ENCODE measurements around the gene RBBP6. TPM values are rescaled to one million over a fixed set of nuclear protein-coding genes. Genes with fewer than 3 reads are reported as not detected.
"Not testable (repeated sequence)": the region's sequence is repeated elsewhere in the genome, so short reads cannot be mapped to it uniquely, and the experiment has no call there.

Gene RBBP6
- total RNA-seq, 1 donor: 31.5 TPM

- Histone ChIP-seq H3K36me3 (ENCODE audit: insufficient read depth, low read length) (peaks cover 93% of the 10 kb centered on the region), H4K20me1 (ENCODE audit: insufficient read depth, low read length) (no peaks in the 10 kb centered on the region), H3K4me2 (ENCODE audit: insufficient read depth, low read length) (no peak overlapping the region), H3K9me3 (ENCODE audit: low read depth, low read length) (no peaks in the 10 kb centered on the region), H2AFZ (ENCODE audit: low read length) (no peak overlapping the region), H3K79me2 (ENCODE audit: insufficient read depth, low read length) (no peaks in the 10 kb centered on the region), H3K27me3 (ENCODE audit: insufficient read depth, low read length) (no peaks in the 10 kb centered on the region), H3K4me1 (ENCODE audit: insufficient read depth, low read length) (no peaks in the 10 kb centered on the region), H3K4me3 (ENCODE audit: insufficient read depth, low read length) (no peak overlapping the region), H3K27ac (ENCODE audit: low read depth, low read length) (no peak overlapping the region)
- no peak for DNase-seq (ENCODE audit: insufficient read length, low spot score, missing footprints)
- TF ChIP-seq CTCF (IDR thresholded peaks at IDR 0.05; ENCODE audit: extremely low read depth, low read depth, low read length): peak; percentile 48
Observed at GRCh38 chr16:24568392-24568791, 29.0 kb downstream of the RBBP6 start.

- Histone ChIP-seq H3K36me3 (ENCODE audit: insufficient read depth, low read length) (peaks cover 66% of the 10 kb centered on the region), H3K79me2 (ENCODE audit: insufficient read depth, low read length) (no peaks in the 10 kb centered on the region)
- no peak for TF ChIP-seq CTCF (IDR thresholded peaks at IDR 0.05; ENCODE audit: extremely low read depth, low read depth, low read length)
Observed at GRCh38 chr16:24571096-24571495, 31.7 kb downstream of the RBBP6 start.

GRCh38 chr16:24572069-24572468 is 32.7 kb downstream of the RBBP6 start:
- Histone ChIP-seq H3K27ac (ENCODE audit: low read depth, low read length) (no peak overlapping the region), H3K27me3 (ENCODE audit: insufficient read depth, low read length) (no peaks in the 10 kb centered on the region), H2AFZ (ENCODE audit: low read length) (no peak overlapping the region), H3K4me2 (ENCODE audit: insufficient read depth, low read length) (no peak overlapping the region), H3K9me3 (ENCODE audit: low read depth, low read length) (no peaks in the 10 kb centered on the region), H3K4me1 (ENCODE audit: insufficient read depth, low read length) (no peaks in the 10 kb centered on the region), H3K79me2 (ENCODE audit: insufficient read depth, low read length) (no peaks in the 10 kb centered on the region), H3K36me3 (ENCODE audit: insufficient read depth, low read length) (peaks cover 56% of the 10 kb centered on the region), H3K4me3 (ENCODE audit: insufficient read depth, low read length) (no peak overlapping the region), H4K20me1 (ENCODE audit: insufficient read depth, low read length) (no peaks in the 10 kb centered on the region)
- no peak for TF ChIP-seq CTCF (IDR thresholded peaks at IDR 0.05; ENCODE audit: extremely low read depth, low read depth, low read length)
- no peak for DNase-seq (ENCODE audit: insufficient read length, low spot score, missing footprints)

More at GRCh38 chr16:24571096-24571495, 31.7 kb downstream of the RBBP6 start:
- Histone ChIP-seq H3K9me3 (ENCODE audit: low read depth, low read length) (no peaks in the 10 kb centered on the region), H3K27me3 (ENCODE audit: insufficient read depth, low read length) (no peaks in the 10 kb centered on the region), H4K20me1 (ENCODE audit: insufficient read depth, low read length) (no peaks in the 10 kb centered on the region), H3K4me3 (ENCODE audit: insufficient read depth, low read length) (no peak overlapping the region), H2AFZ (ENCODE audit: low read length) (no peak overlapping the region), H3K4me1 (ENCODE audit: insufficient read depth, low read length) (no peaks in the 10 kb centered on the region), H3K27ac (ENCODE audit: low read depth, low read length) (no peak overlapping the region), H3K4me2 (ENCODE audit: insufficient read depth, low read length) (no peak overlapping the region)
- no peak for DNase-seq (ENCODE audit: insufficient read length, low spot score, missing footprints)

- H3K27me3 ChIP-seq (ENCODE audit: insufficient read depth, low read length): no peaks in the 10 kb centered on the region
- no peak for DNase-seq (ENCODE audit: insufficient read length, low spot score, missing footprints)
- no peak overlapping the region for H3K4me3 ChIP-seq (ENCODE audit: insufficient read depth, low read length)
- no peaks in the 10 kb centered on the region for H3K9me3 ChIP-seq (ENCODE audit: low read depth, low read length)
- H2AFZ ChIP-seq (ENCODE audit: low read length): no peak overlapping the region
- TF ChIP-seq CTCF (IDR thresholded peaks at IDR 0.05; ENCODE audit: extremely low read depth, low read depth, low read length): no peak
- peaks cover 46% of the 10 kb centered on the region for H3K36me3 ChIP-seq (ENCODE audit: insufficient read depth, low read length)
- no peaks in the 10 kb centered on the region for H4K20me1 ChIP-seq (ENCODE audit: insufficient read depth, low read length)
- H3K27ac ChIP-seq (ENCODE audit: low read depth, low read length): no peak overlapping the region
- no peaks in the 10 kb centered on the region for H3K4me1 ChIP-seq (ENCODE audit: insufficient read depth, low read length)
- no peak overlapping the region for H3K4me2 ChIP-seq (ENCODE audit: insufficient read depth, low read length)
- no peaks in the 10 kb centered on the region for H3K79me2 ChIP-seq (ENCODE audit: insufficient read depth, low read length)
Observed at GRCh38 chr16:24573141-24573540, 33.8 kb downstream of the RBBP6 start.

GRCh38 chr16:24574515-24575485 is 35.4 kb downstream of the RBBP6 start:
- not testable (repeated sequence) for H3K27me3 ChIP-seq (ENCODE audit: insufficient read depth, low read length); H2AFZ ChIP-seq (ENCODE audit: low read length); H3K4me2 ChIP-seq (ENCODE audit: insufficient read depth, low read length); H3K27ac ChIP-seq (ENCODE audit: low read depth, low read length); H4K20me1 ChIP-seq (ENCODE audit: insufficient read depth, low read length); H3K4me1 ChIP-seq (ENCODE audit: insufficient read depth, low read length); DNase-seq (ENCODE audit: insufficient read length, low spot score, missing footprints); H3K4me3 ChIP-seq (ENCODE audit: insufficient read depth, low read length); H3K79me2 ChIP-seq (ENCODE audit: insufficient read depth, low read length); H3K9me3 ChIP-seq (ENCODE audit: low read depth, low read length)
- peaks cover 30% of the 10 kb centered on the region for H3K36me3 ChIP-seq (ENCODE audit: insufficient read depth, low read length)

- H3K27me3 ChIP-seq (ENCODE audit: insufficient read depth, low read length); H2AFZ ChIP-seq (ENCODE audit: low read length); H3K79me2 ChIP-seq (ENCODE audit: insufficient read depth, low read length); H3K27ac ChIP-seq (ENCODE audit: low read depth, low read length); H3K4me1 ChIP-seq (ENCODE audit: insufficient read depth, low read length); H4K20me1 ChIP-seq (ENCODE audit: insufficient read depth, low read length); H3K4me3 ChIP-seq (ENCODE audit: insufficient read depth, low read length); DNase-seq (ENCODE audit: insufficient read length, low spot score, missing footprints); H3K9me3 ChIP-seq (ENCODE audit: low read depth, low read length); H3K4me2 ChIP-seq (ENCODE audit: insufficient read depth, low read length): not testable (repeated sequence)
- peaks cover 20% of the 10 kb centered on the region for H3K36me3 ChIP-seq (ENCODE audit: insufficient read depth, low read length)
Observed at GRCh38 chr16:24575791-24576190, 36.4 kb downstream of the RBBP6 start.

All from osteoblast (primary cell).